ENCODE measurements around the gene MBNL2. TPM values are rescaled to one million over a fixed set of nuclear protein-coding genes. Genes with fewer than 3 reads are reported as not detected.

MBNL2 gene
- total RNA-seq, 1 donor from 2014 or later: 15.1 TPM

DNA sequence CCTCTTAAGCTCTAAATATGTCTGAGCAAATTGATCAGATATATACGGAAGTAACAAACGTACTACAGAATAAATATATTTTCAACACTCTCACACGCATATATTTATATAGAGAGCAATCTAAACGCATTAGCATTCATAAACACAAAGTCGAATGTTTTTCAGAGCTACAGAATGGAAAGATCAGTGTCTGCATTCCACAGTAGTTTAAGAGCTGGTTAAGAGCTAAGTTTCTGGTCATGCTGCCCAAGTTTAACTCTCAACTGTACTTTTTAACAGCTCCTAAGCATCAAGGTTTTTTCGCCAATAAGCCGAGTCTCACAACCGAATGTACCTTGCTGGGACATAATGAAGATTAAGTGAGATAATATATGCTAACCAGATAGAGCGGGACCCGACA, 175.1 kb downstream of the MBNL2 start:
- intact Hi-C loops (cut with micrococcal nuclease): no loop called here

DNA sequence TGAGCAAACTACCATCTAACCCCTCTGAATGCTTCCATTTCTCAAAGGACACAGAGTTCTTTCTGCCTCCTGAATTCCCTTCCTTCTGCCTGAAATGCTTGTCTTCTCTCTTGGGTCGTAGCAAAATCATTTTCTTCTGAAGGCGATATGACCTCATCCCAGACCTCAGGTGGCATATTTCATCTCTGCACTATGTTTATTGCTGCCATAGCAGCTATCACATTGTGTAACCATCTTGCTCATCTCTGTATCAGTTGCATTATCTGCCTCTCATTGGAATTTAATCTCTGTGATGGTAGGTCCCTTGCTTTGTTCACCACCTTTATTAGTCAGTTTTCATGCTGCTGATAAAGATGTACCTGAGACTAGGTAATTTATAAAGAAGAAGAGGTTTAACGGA, 179.3 kb downstream of the MBNL2 start:
- intact Hi-C loops (cut with micrococcal nuclease): no loop called here

GRCh38 chr13:97403893-97404750, 182.0 kb downstream of the MBNL2 start:
- intact Hi-C loops (cut with micrococcal nuclease): no loop called here

- intact Hi-C loops (cut with micrococcal nuclease): no loop called here
These were observed 185.4 kb downstream of the MBNL2 start for GRCh38 chr13:97407540-97407939.

GRCh38 chr13:97408938-97409337, 186.8 kb downstream of the MBNL2 start:
- intact Hi-C loops (cut with micrococcal nuclease): no loop called here

DNA sequence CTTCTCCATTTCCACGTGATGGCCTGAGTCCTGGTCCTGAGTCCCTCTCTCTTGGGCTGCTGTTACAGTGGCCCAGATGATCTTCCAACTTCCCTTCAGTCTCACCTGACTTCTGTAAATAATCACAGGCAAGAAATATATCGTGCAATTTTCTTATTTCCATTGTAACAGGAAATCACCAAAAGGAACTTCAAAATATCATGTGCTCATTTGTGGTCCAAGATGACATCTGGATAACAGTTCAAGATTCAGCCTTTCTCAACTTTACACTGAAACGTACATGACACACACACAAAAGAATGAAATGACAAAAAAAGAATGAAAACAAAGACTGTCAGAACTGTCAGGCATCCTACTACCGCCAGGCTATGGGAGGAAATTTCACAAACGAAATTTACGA, 189.9 kb downstream of the MBNL2 start:
- intact Hi-C loops (cut with micrococcal nuclease): no loop called here

GRCh38 chr13:97413694-97414093, 191.6 kb downstream of the MBNL2 start:
- intact Hi-C loops (cut with micrococcal nuclease): no loop called here

DNA sequence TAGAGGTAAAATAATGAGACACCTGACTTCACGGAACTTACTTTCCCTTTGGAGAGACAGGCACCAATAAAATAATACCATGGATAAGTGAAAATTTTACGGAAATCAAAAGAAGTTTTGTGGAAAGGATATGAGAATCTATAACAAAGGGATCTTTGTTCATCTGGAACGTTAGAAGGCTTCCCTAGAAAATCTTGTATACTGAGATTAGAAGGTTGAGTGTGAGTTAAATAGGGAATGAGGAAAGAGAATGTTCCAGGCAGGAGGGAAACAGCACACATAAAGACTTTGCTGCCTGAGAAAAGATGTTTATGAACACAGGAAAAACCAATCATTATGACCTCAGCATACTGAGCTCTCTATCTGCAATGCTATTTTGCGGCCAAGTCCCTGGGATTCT, 192.3 kb downstream of the MBNL2 start:
- intact Hi-C loops (cut with micrococcal nuclease): no loop called here

GRCh38 chr13:97417698-97418097, 195.6 kb downstream of the MBNL2 start:
- intact Hi-C loops (cut with micrococcal nuclease): no loop called here

- intact Hi-C loops (cut with micrococcal nuclease): no loop called here
These were observed 200.3 kb downstream of the MBNL2 start for GRCh38 chr13:97422118-97423054.

- intact Hi-C loops (cut with micrococcal nuclease): no loop called here
These were observed 201.3 kb downstream of the MBNL2 start for GRCh38 chr13:97423300-97424045.

- intact Hi-C loops (cut with micrococcal nuclease): no loop called here
These were observed 203.5 kb downstream of the MBNL2 start for GRCh38 chr13:97425590-97425989.

GRCh38 chr13:97426695-97427094, 204.6 kb downstream of the MBNL2 start:
- intact Hi-C loops (cut with micrococcal nuclease): no loop called here

DNA sequence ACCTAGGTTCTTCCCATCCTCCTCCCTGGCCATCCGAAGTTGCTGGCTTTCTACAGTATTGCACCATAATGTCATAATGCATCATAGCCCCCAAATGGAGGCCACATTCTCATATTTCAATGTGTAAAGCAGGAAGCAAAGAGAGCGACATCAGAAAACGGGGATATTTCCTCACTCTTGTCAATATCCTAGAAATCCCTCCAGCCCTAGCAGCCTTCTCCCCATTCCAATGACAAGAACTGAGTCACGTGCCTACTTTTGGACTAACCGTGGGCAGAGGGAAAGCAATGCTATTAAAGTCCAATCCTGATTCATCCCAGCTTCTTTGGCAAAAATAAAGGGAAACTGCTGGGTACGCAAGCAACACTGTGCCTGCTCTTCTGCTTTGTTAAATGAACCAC, 207.5 kb downstream of the MBNL2 start:
- intact Hi-C loops (cut with micrococcal nuclease): loop anchor here (5.0 kb wide), 1 partner anchor 1148 kb away; the partner anchor contains the start of gene STK24

GRCh38 chr13:97430296-97430695, 208.2 kb downstream of the MBNL2 start:
- intact Hi-C loops (cut with micrococcal nuclease): loop anchor here (5.0 kb wide), 1 partner anchor 1147 kb away; the partner anchor contains the start of gene STK24

DNA sequence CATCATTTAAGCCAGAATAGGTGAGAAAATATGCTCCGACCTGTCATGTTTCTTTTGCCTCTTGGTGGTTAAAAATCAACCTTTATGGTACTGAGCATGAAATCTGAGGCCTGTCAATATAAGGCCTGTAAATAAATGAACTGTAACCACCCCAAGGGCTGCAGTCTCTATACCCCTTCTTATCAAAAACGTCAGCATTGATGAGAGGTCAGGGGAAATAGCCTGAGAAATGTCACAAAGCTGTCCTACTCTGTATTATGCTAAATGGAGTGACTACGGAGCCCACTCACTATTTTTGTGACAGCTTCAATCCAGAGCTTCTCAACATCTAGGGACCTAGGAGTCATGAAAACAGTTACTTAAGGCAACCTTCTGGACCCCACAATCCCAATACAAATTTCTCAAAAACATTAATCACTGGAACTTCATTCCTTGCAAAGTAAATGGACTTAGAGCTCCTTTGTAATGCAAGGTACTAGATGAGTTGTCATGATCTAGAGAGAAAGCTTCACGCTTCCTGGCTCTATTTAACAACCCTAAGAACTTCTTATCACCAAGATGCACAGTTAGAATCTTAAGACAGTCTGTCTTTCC, 209.1 kb downstream of the MBNL2 start:
- intact Hi-C loops (cut with micrococcal nuclease): loop anchor here (5.0 kb wide), 1 partner anchor 1146 kb away; the partner anchor contains the start of gene STK24

GRCh38 chr13:97432232-97432916, 210.2 kb downstream of the MBNL2 start:
- intact Hi-C loops (cut with micrococcal nuclease): loop anchor here (2.0 to 5.0 kb wide), 3 partner anchors 64 to 1145 kb away; partner anchors contain the start of gene STK24

DNA sequence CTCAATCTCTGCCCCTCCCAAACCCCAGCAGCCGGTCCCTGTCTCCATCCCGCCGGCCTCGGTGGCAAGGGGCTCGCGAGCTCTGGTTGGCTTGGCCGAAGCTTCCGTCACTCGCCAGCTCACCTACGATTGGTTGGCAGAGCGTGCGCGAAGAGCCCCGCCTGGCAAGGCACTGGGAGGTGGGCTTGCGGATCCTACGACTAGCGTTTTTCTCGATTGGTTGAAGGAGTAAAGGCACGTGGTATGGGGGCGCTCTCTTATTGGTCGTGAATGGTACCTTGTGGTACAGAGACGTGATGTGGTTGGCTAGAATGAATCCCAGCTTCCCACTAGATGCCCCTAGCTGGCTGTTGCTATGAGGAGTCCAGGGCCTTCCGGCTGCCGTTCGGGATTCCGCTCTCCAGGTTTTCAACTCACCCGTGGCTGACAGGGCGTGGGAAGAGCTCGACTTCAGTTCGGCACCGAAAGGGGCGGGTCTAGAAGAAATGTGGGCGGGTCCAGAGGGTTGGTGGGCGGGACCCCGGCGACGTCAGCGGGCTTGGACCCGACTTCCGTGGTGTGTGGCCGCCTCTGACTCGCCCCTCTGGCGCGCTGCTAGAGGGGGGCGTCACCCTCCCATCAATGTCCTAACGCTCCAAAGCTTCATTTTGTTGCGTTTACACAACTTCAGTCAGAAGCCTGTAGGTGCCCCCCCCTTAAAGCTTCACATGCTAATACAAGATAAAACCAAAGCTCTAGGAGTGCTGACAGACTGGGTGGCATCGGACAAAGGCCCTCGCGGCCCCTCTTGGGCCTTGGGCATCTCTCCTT, 211.0 kb downstream of the MBNL2 start:
- intact Hi-C loops (cut with micrococcal nuclease): loop anchor here (1.0 to 5.0 kb wide), 9 partner anchors 64 to 1756 kb away; partner anchors contain the start of genes DNAJC3, MBNL2 and STK24
